Measurements from ENCODE around the gene ABHD4. TPM values are rescaled to one million over a fixed set of nuclear protein-coding genes. Genes with fewer than 3 reads are reported as not detected.

Gene ABHD4
- total and polyA plus RNA-seq, 2 of the 4 experiments (the other 2 are of a cell fraction) = 5.0 to 22.0 TPM

DNA sequence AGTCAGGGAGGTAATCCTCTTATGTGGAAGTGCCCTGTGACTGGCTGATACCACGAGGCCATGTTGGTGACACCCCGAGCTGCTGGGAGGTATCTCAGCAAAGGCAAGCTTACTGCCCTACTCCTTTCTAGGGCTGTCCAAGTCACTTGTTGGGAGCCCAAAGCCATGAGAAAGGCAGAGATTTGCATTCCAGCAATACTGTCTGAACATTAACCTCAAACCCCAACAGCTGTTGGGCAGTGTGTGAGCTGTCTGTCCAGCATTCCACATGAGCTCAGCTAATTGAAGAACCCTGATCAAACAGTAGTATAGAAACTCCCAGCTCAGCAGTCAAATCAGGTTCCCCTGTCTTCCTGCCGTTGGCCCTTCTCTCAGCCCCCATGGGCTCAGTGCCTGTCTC is 9.2 kb downstream of the ABHD4 start:
- H4K20me1 ChIP-seq (ENCODE audit: insufficient read depth, low read length) = no peaks in the 10 kb centered on the region
- H2BK20ac ChIP-seq (ENCODE audit: low read depth, low read length) = no peak overlapping the region
- H3K36me3 ChIP-seq (ENCODE audit: control insufficient read depth, insufficient read depth, low read length) = peaks cover 67% of the 10 kb centered on the region
- CTCF ChIA-PET = no interaction called here
- H2BK5ac ChIP-seq (ENCODE audit: low read depth, low read length, poor library complexity, severe bottlenecking) = no peak overlapping the region
- H3K18ac ChIP-seq (ENCODE audit: low read depth, low read length) = no peak overlapping the region
- BruUV-seq (replicated peaks) = no TSS peak
- H3K4ac ChIP-seq (ENCODE audit: low read depth, low read length) = no peak overlapping the region
- H2AFZ ChIP-seq (replicated peaks; ENCODE audit: low read length, poor library complexity) = no peak overlapping the region
- 0 out of 2 replicates have a peak overlapping the region, but pooled peaks have one; percentile 5 for H2AK5ac ChIP-seq (ENCODE audit: low read depth, low read length)
- H3K9me3 ChIP-seq (ENCODE audit: control insufficient read depth, insufficient read depth, low read length) = no peaks in the 10 kb centered on the region
- in situ Hi-C loops (cut with MboI; ENCODE audit: low sequenced_read_pairs) (no loop called here), dilution Hi-C loops (cut with HindIII; ENCODE audit: low sequenced_read_pairs, unreplicated experiment) (no loop called here), intact Hi-C loops (cut with micrococcal nuclease) (no loop called here)
- no peak overlapping the region for H3K9ac ChIP-seq (ENCODE audit: low read depth, low read length)
- no peak overlapping the region for H3K4me2 ChIP-seq (ENCODE audit: low read depth, low read length)
- peaks cover 20% of the 10 kb centered on the region; the same call in 1 of the 2 replicates for H3K9me1 ChIP-seq (ENCODE audit: insufficient read depth, low read length)
- ATAC-seq (ENCODE audit: low read depth) (no peak; the same call in 1 of the 2 replicates), DNase-seq (peak; percentile 38)
- H4K91ac ChIP-seq (ENCODE audit: insufficient read depth, low read depth, low read length) = no peak overlapping the region
- peaks cover 5% of the 10 kb centered on the region; the same call in 1 of the 2 replicates for H3K4me1 ChIP-seq (ENCODE audit: control insufficient read depth, insufficient read depth, low read length)
- no peak overlapping the region for H4K5ac ChIP-seq (ENCODE audit: low read depth, low read length)
- TF ChIP-seq POLR2A (IDR thresholded peaks at IDR 0.05; ENCODE audit: low read depth, low read length) = no peak
- no peak overlapping the region for H2AK9ac ChIP-seq (replicated peaks; ENCODE audit: low read depth, low read length, poor library complexity)
- no peak overlapping the region for H2BK120ac ChIP-seq (ENCODE audit: low read depth, low read length)
- no peaks in the 10 kb centered on the region for H3K27me3 ChIP-seq (ENCODE audit: control insufficient read depth, insufficient read depth, low read length)
- no CpG with 5 or more reads among the region's 3 CpGs for WGBS, 2 experiments (ENCODE audit: extremely low coverage in 2 of 2, insufficient read length in 1 of 2)
- no peak overlapping the region for H3K27ac ChIP-seq (ENCODE audit: insufficient read depth, low read length)
- H3K23ac ChIP-seq (ENCODE audit: low read depth, low read length) = no peak overlapping the region
- no peak overlapping the region for H4K8ac ChIP-seq (ENCODE audit: low read depth in 2 of 2, low read length in 2 of 2)
- H2BK15ac ChIP-seq (ENCODE audit: low read depth, low read length) = no peak overlapping the region
- H3K14ac ChIP-seq (replicated peaks; ENCODE audit: low read depth, low read length) = no peak overlapping the region
- POLR2A ChIA-PET (ENCODE audit: unreplicated experiment) = no interaction called here
- H3K56ac ChIP-seq (ENCODE audit: extremely low read depth, insufficient read depth, low read length) = no peak overlapping the region
- peaks cover 0 to 3% of the 10 kb centered on the region in 2 experiments; a peak in 1 of 4 replicates for H3K79me1 ChIP-seq (ENCODE audit: low read depth in 1 of 2, low read length in 2 of 2)
- H3K4me3 ChIP-seq (ENCODE audit: insufficient read depth, low read depth, low read length) = no peak overlapping the region
